ENCODE measurements around the gene CTDSPL.

DNA sequence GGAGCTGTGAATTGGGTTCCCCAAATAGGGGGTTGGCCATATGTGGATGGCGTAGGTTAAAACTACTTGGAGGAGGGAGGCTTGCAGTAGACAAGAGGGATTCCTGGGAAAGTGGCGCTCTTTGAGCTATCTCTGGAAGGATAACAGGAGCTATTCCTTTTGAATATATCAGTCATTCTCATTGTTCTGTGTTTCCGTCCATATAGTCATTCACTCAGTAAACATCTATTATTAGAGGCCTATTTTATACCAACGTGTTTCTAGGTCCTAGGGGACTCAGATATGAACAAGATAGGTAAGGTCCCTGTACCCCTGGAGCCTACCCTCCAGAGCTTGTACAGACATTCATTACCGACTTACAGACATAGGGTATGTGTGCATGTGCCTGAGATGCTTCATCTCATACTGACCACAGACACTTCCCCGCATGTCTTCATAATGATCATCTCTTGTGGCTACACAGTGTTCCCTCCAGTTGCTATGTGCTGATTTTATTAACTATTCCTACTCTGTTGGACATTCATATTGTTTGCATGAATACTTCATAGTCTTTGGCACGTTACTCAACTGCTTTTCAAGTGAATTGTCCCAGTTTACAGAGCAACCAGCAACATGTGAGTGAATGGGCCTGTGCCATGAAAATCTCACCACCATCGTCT, 73.1 kb downstream of the CTDSPL start:
- TF ChIP-seq RAD21 (IDR thresholded peaks at IDR 0.05 in 1 of 2, conservative IDR thresholded peaks at IDR 0.05 in 1 of 2; ENCODE audit: low read depth in 2 of 2, low read length in 2 of 2) (no peak), ZNF274 (IDR thresholded peaks at IDR 0.05; ENCODE audit: borderline replicate concordance, extremely low read depth, low read length) (no peak), NANOG (IDR thresholded peaks at IDR 0.05; ENCODE audit: insufficient read depth, low read depth, low read length, poor library complexity, severe bottlenecking) (no peak), TAF1 (IDR thresholded peaks at IDR 0.05; ENCODE audit: low read depth, low read length) (no peak), POLR2A (IDR thresholded peaks at IDR 0.05; ENCODE audit: control extremely low read depth in 1 of 2, low read depth in 2 of 2, low read length in 2 of 2) (no peak), JUND (IDR thresholded peaks at IDR 0.05; ENCODE audit: low read length) (no peak)
- TF ChIP-seq, protein P1, sequence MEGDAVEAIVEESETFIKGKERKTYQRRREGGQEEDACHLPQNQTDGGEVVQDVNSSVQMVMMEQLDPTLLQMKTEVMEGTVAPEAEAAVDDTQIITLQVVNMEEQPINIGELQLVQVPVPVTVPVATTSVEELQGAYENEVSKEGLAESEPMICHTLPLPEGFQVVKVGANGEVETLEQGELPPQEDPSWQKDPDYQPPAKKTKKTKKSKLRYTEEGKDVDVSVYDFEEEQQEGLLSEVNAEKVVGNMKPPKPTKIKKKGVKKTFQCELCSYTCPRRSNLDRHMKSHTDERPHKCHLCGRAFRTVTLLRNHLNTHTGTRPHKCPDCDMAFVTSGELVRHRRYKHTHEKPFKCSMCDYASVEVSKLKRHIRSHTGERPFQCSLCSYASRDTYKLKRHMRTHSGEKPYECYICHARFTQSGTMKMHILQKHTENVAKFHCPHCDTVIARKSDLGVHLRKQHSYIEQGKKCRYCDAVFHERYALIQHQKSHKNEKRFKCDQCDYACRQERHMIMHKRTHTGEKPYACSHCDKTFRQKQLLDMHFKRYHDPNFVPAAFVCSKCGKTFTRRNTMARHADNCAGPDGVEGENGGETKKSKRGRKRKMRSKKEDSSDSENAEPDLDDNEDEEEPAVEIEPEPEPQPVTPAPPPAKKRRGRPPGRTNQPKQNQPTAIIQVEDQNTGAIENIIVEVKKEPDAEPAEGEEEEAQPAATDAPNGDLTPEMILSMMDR (IDR thresholded peaks at IDR 0.05; ENCODE audit: control extremely low read depth in 1 of 3, insufficient read depth in 1 of 3, low read depth in 1 of 3, low read length in 3 of 3), result no peak
